Breast epithelium (tissue), 3 donors: ENCODE data around the gene TDRD1.

Experiments used
- POLR2A ChIP-seq: fragments of 450-650 bp; IDR thresholded peaks from one replicate; pipeline ENCODE4 v1.6.1; 2016; ENCODE audit warnings: antibody characterized with exemption, mild to moderate bottlenecking, moderate library complexity
- POLR2AphosphoS5 ChIP-seq, 3 donors: sonication (generic); formaldehyde crosslinking; IDR thresholded peaks; one replicate each; pipeline ENCODE4 v1.6.1; 2017; ENCODE audit warnings: antibody characterized with exemption in 3 of 3
- TF ChIP-seq, protein P1 (sequence below), 3 donors: fragments of 450-650 bp; IDR thresholded peaks; one replicate each; pipeline ENCODE4 v1.5.1; 2016 to 2017; ENCODE audit warnings: antibody characterized with exemption in 3 of 3, mild to moderate bottlenecking in 3 of 3, moderate library complexity in 3 of 3

DNA sequence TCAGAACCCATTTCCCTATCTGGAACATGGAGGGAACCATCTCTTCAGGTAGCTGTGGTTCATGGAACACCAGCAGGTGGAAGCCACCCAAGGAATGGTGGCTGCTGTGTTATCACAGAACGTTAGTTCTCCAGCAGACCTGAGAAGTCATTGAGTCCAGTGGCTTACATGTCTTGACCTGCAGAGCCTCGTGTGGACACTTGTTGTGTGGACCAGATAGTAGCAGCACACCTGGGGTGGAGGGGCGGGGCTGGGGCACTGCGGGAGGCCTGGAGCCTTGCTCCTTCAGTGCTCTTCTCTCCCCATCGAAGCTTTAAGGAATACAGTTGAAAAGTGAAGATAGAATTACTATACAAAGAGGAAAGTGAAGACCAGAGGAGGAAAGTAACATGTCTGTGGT lies 102.3 kb downstream of the TDRD1 start:
- TF ChIP-seq, protein P1, sequence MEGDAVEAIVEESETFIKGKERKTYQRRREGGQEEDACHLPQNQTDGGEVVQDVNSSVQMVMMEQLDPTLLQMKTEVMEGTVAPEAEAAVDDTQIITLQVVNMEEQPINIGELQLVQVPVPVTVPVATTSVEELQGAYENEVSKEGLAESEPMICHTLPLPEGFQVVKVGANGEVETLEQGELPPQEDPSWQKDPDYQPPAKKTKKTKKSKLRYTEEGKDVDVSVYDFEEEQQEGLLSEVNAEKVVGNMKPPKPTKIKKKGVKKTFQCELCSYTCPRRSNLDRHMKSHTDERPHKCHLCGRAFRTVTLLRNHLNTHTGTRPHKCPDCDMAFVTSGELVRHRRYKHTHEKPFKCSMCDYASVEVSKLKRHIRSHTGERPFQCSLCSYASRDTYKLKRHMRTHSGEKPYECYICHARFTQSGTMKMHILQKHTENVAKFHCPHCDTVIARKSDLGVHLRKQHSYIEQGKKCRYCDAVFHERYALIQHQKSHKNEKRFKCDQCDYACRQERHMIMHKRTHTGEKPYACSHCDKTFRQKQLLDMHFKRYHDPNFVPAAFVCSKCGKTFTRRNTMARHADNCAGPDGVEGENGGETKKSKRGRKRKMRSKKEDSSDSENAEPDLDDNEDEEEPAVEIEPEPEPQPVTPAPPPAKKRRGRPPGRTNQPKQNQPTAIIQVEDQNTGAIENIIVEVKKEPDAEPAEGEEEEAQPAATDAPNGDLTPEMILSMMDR (IDR thresholded peaks at IDR 0.05): no peak
- TF ChIP-seq POLR2A: no peak
- no peak for TF ChIP-seq POLR2AphosphoS5 (IDR thresholded peaks at IDR 0.05)
